HEK293 (cell line): ENCODE data around the gene SMC1B.
A peak's percentile ranks its signal among the peaks of the same experiment; 100 is the strongest.

Source experiments
- GLI4 ChIP-seq: fragments of 450-650 bp; formaldehyde crosslinking; IDR thresholded peaks from 2 replicates; pipeline ENCODE4 v1.5.1; 2016; ENCODE audit warnings: missing biosample characterization, missing genetic modification characterization
- HOXD13 ChIP-seq: sonication (generic); formaldehyde crosslinking; IDR thresholded peaks from 2 replicates; pipeline ENCODE4 v1.8.0; 2022; ENCODE audit warnings: missing genetic modification reagents, borderline replicate concordance
- KLF16 ChIP-seq: fragments of 450-650 bp; formaldehyde crosslinking; IDR thresholded peaks from 2 replicates; pipeline ENCODE4 v1.5.1; 2017; ENCODE audit warnings: missing biosample characterization, missing genetic modification characterization
- MZF1 ChIP-seq: fragments of 450-650 bp; formaldehyde crosslinking; IDR thresholded peaks from 2 replicates; pipeline ENCODE4 v1.5.1; 2017; ENCODE audit warnings: missing biosample characterization, missing genetic modification characterization, borderline replicate concordance
- OSR2 ChIP-seq: fragments of 450-650 bp; formaldehyde crosslinking; IDR thresholded peaks from 2 replicates; pipeline ENCODE4 v1.5.1; 2016; ENCODE audit warnings: missing biosample characterization, missing genetic modification characterization
- SALL2 ChIP-seq: fragments of 450-650 bp; formaldehyde crosslinking; IDR thresholded peaks from 2 replicates; pipeline ENCODE4 v1.5.0; 2017; ENCODE audit warnings: missing biosample characterization, mild to moderate bottlenecking, missing genetic modification characterization, borderline replicate concordance
- SP3 ChIP-seq: fragments of 450-650 bp; formaldehyde crosslinking; IDR thresholded peaks from 2 replicates; pipeline ENCODE4 v1.5.1; 2016; ENCODE audit warnings: missing biosample characterization, missing genetic modification characterization
- TRIM28 ChIP-seq: IDR thresholded peaks from 2 replicates; pipeline ENCODE4 v1.6.1; 2011; ENCODE audit warnings: low read length, control low read depth, borderline replicate concordance
- ZBTB20 ChIP-seq: fragments of 450-650 bp; formaldehyde crosslinking; IDR thresholded peaks from 2 replicates; pipeline ENCODE4 v1.5.1; 2016; ENCODE audit warnings: missing biosample characterization, missing genetic modification characterization
- ZBTB7A ChIP-seq: fragments of 450-650 bp; formaldehyde crosslinking; IDR thresholded peaks from 2 replicates; pipeline ENCODE4 v1.5.1; 2016; ENCODE audit warnings: low read depth, missing biosample characterization, missing genetic modification characterization
- ZBTB8A ChIP-seq: fragments of 450-650 bp; formaldehyde crosslinking; IDR thresholded peaks from 2 replicates; pipeline ENCODE4 v1.5.1; 2016; ENCODE audit warnings: missing biosample characterization, missing genetic modification characterization
- ZEB2 ChIP-seq: fragments of 450-650 bp; formaldehyde crosslinking; IDR thresholded peaks from 2 replicates; pipeline ENCODE4 v1.5.1; 2016; ENCODE audit warnings: missing biosample characterization, missing genetic modification characterization
- ZNF10 ChIP-seq: fragments of 450-650 bp; formaldehyde crosslinking; IDR thresholded peaks from 2 replicates; pipeline ENCODE4 v1.5.1; 2017; ENCODE audit warnings: missing biosample characterization, missing genetic modification characterization
- ZNF175 ChIP-seq: fragments of 450-650 bp; formaldehyde crosslinking; IDR thresholded peaks from 2 replicates; pipeline ENCODE4 v1.5.1; 2016; ENCODE audit warnings: missing biosample characterization, missing genetic modification characterization
- ZNF350 ChIP-seq: fragments of 450-650 bp; formaldehyde crosslinking; IDR thresholded peaks from 2 replicates; pipeline ENCODE4 v1.5.0; 2017; ENCODE audit warnings: missing biosample characterization, mild to moderate bottlenecking, missing genetic modification characterization
- ZNF366 ChIP-seq: fragments of 450-650 bp; formaldehyde crosslinking; conservative IDR thresholded peaks from 2 replicates; pipeline ENCODE4 v1.5.1; 2016; ENCODE audit warnings: missing biosample characterization, missing genetic modification characterization
- ZNF37A ChIP-seq: fragments of 450-650 bp; IDR thresholded peaks from 2 replicates; pipeline ENCODE4 v1.5.1; 2018; ENCODE audit warnings: missing biosample characterization, missing genetic modification characterization
- ZNF391 ChIP-seq: fragments of 450-650 bp; formaldehyde crosslinking; IDR thresholded peaks from 2 replicates; pipeline ENCODE4 v1.5.1; 2016; ENCODE audit warnings: low read depth, missing biosample characterization, missing genetic modification characterization, borderline replicate concordance
- ZNF426 ChIP-seq: fragments of 450-650 bp; formaldehyde crosslinking; IDR thresholded peaks from 2 replicates; pipeline ENCODE4 v1.5.1; 2017; ENCODE audit warnings: missing biosample characterization, missing genetic modification characterization, mild to moderate bottlenecking, inconsistent platforms, moderate library complexity
- ZNF548 ChIP-seq: fragments of 450-650 bp; formaldehyde crosslinking; IDR thresholded peaks from 2 replicates; pipeline ENCODE4 v1.5.1; 2016; ENCODE audit warnings: missing biosample characterization, missing genetic modification characterization
- ZNF585B ChIP-seq: fragments of 450-650 bp; formaldehyde crosslinking; IDR thresholded peaks from 2 replicates; pipeline ENCODE4 v1.5.1; 2016; ENCODE audit warnings: missing biosample characterization, missing genetic modification characterization
- ZNF621 ChIP-seq: fragments of 450-650 bp; formaldehyde crosslinking; IDR thresholded peaks from 2 replicates; pipeline ENCODE4 v1.5.1; 2017; ENCODE audit warnings: missing biosample characterization, missing genetic modification characterization
- ZNF624 ChIP-seq: fragments of 450-650 bp; formaldehyde crosslinking; IDR thresholded peaks from 2 replicates; pipeline ENCODE4 v1.5.1; 2017; ENCODE audit warnings: missing biosample characterization, missing genetic modification characterization
- ZNF791 ChIP-seq: fragments of 450-650 bp; formaldehyde crosslinking; IDR thresholded peaks from 2 replicates; pipeline ENCODE4 v1.5.1; 2016; ENCODE audit warnings: missing biosample characterization, missing genetic modification characterization
- ZNF830 ChIP-seq: fragments of 450-650 bp; IDR thresholded peaks from 2 replicates; pipeline ENCODE4 v1.5.0; 2018; ENCODE audit warnings: missing biosample characterization, missing genetic modification characterization, low read depth, mild to moderate bottlenecking, moderate library complexity
- TF ChIP-seq, protein P1 (sequence below): fragments of 450-650 bp; formaldehyde crosslinking; IDR thresholded peaks from 2 replicates; pipeline ENCODE4 v1.5.1; 2016; ENCODE audit warnings: missing biosample characterization, missing genetic modification characterization
- TF ChIP-seq, protein P2 (sequence below): fragments of 450-650 bp; formaldehyde crosslinking; IDR thresholded peaks from 2 replicates; pipeline ENCODE4 v1.5.1; 2016; ENCODE audit warnings: missing biosample characterization, missing genetic modification characterization
- TF ChIP-seq, protein P3 (sequence below): fragments of 450-650 bp; formaldehyde crosslinking; IDR thresholded peaks from 2 replicates; pipeline ENCODE4 v1.5.1; 2016; ENCODE audit warnings: missing biosample characterization, missing genetic modification characterization
- TF ChIP-seq, protein P4 (sequence below): fragments of 450-650 bp; formaldehyde crosslinking; IDR thresholded peaks from 2 replicates; pipeline ENCODE4; 2016; ENCODE audit warnings: missing biosample characterization, missing genetic modification characterization
- TF ChIP-seq, protein P5 (sequence below): sonication (generic); formaldehyde crosslinking; IDR thresholded peaks from 2 replicates; pipeline ENCODE4 v1.8.1; 2022; ENCODE audit warnings: mild to moderate bottlenecking, moderate library complexity, missing genetic modification reagents
- TF ChIP-seq, protein P6 (sequence below): fragments of 450-650 bp; formaldehyde crosslinking; IDR thresholded peaks from 2 replicates; pipeline ENCODE4 v1.5.1; 2016; ENCODE audit warnings: missing biosample characterization, missing genetic modification characterization

SMC1B gene

DNA sequence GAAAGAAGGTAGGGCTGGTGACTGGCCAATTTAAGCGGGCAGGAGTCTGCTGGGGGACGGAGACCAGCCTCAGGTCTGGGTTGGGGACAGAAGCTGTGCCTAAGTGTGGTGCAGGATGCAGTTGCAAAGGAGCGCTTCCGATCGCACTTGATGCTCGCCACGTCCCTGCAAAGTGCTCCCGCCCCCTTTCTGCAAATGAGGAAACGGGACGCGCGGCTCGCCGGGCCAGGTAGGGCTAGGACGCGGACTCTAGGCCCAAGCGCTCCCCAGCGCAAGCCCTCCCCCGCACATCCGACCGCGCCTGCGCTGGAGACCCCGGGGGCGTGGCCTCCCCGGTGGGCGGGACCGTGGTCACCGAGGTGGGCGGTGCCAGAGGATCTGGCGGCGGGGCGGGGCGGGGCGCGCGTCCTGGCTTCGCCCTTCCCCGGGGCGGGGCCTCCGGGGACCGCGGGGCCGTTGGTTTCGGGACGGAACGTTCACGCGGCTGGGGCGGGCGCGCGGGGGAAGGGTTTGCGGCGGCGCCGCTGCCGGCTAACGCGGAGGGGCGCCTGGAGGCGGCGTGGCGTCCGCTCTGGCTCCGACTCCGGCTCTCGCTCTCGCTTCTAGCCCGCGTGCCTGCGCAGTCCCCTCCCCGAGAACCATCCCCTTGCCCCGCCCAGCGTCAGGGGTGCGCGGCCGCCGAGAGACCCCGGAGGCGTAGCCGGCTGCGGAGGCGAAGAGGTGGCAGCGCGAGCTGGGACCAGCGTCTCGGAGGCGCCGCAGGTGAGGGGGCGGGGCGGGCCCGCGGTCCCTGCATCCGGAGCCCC lies 103.8 kb downstream of the SMC1B start, which contains the start of gene FAM118A (continued):
- TF ChIP-seq, protein P1, sequence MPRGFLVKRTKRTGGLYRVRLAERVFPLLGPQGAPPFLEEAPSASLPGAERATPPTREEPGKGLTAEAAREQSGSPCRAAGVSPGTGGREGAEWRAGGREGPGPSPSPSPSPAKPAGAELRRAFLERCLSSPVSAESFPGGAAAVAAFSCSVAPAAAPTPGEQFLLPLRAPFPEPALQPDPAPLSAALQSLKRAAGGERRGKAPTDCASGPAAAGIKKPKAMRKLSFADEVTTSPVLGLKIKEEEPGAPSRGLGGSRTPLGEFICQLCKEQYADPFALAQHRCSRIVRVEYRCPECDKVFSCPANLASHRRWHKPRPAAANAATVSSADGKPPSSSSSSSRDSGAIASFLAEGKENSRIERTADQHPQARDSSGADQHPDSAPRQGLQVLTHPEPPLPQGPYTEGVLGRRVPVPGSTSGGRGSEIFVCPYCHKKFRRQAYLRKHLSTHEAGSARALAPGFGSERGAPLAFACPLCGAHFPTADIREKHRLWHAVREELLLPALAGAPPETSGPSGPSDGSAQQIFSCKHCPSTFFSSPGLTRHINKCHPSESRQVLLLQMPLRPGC (tag by site-specific recombination) = peak; percentile 34; the same call in 1 of the 2 replicates
- TF ChIP-seq TRIM28 = peak; percentile 58; the same call in 1 of the 2 replicates
- peak; percentile 17; the same call in 1 of the 2 replicates for TF ChIP-seq ZNF585B (tag by site-specific recombination)
- TF ChIP-seq ZNF548 (tag by site-specific recombination) = no peak; the same call in 1 of the 2 replicates
- TF ChIP-seq ZNF37A (tag by site-specific recombination) = 0 out of 2 replicates have a peak, but pooled peaks have one; percentile 10
- TF ChIP-seq, protein P2, sequence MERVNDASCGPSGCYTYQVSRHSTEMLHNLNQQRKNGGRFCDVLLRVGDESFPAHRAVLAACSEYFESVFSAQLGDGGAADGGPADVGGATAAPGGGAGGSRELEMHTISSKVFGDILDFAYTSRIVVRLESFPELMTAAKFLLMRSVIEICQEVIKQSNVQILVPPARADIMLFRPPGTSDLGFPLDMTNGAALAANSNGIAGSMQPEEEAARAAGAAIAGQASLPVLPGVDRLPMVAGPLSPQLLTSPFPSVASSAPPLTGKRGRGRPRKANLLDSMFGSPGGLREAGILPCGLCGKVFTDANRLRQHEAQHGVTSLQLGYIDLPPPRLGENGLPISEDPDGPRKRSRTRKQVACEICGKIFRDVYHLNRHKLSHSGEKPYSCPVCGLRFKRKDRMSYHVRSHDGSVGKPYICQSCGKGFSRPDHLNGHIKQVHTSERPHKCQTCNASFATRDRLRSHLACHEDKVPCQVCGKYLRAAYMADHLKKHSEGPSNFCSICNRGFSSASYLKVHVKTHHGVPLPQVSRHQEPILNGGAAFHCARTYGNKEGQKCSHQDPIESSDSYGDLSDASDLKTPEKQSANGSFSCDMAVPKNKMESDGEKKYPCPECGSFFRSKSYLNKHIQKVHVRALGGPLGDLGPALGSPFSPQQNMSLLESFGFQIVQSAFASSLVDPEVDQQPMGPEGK (tag by site-specific recombination) = peak; percentile 82
- TF ChIP-seq ZNF426 = no peak
- no peak for TF ChIP-seq ZNF791
- TF ChIP-seq SP3 (tag by site-specific recombination) = peak; percentile 85
- no peak for TF ChIP-seq ZNF830 (tag by site-specific recombination)
- TF ChIP-seq ZBTB8A (tag by site-specific recombination) = peak; percentile 34; the same call in 1 of the 2 replicates
- no peak for TF ChIP-seq ZNF10 (tag by site-specific recombination)
- peak; percentile 35; the same call in 1 of the 2 replicates for TF ChIP-seq OSR2
- TF ChIP-seq ZNF624 (tag by site-specific recombination) = no peak
- TF ChIP-seq SALL2 = no peak
- no peak for TF ChIP-seq HOXD13 (CRISPR knock-in tag)
- TF ChIP-seq ZNF391 = peak; percentile 26; the same call in 1 of the 2 replicates
- TF ChIP-seq ZBTB7A (tag by site-specific recombination) = peak; percentile 38; the same call in 1 of the 2 replicates
- peak; percentile 69; the same call in 1 of the 2 replicates for TF ChIP-seq KLF16 (tag by site-specific recombination)
- TF ChIP-seq ZNF366 (tag by site-specific recombination) = no peak
- TF ChIP-seq, protein P3, sequence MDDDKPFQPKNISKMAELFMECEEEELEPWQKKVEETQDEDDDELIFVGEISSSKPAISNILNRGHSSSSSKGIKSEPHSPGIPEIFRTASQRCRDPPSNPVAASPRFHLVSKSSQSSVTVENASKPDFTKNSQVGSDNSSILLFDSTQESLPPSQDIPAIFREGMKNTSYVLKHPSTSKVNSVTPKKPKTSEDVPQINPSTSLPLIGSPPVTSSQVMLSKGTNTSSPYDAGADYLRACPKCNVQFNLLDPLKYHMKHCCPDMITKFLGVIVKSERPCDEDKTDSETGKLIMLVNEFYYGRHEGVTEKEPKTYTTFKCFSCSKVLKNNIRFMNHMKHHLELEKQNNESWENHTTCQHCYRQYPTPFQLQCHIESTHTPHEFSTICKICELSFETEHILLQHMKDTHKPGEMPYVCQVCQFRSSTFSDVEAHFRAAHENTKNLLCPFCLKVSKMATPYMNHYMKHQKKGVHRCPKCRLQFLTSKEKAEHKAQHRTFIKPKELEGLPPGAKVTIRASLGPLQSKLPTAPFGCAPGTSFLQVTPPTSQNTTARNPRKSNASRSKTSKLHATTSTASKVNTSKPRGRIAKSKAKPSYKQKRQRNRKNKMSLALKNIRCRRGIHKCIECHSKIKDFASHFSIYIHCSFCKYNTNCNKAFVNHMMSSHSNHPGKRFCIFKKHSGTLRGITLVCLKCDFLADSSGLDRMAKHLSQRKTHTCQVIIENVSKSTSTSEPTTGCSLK (tag by site-specific recombination) = no peak
- 0 out of 2 replicates have a peak, but pooled peaks have one; percentile 39 for TF ChIP-seq GLI4 (tag by site-specific recombination)
- peak; percentile 52; the same call in 1 of the 2 replicates for TF ChIP-seq ZEB2
- no peak for TF ChIP-seq ZNF621 (tag by site-specific recombination)
- peak; percentile 52; the same call in 1 of the 2 replicates for TF ChIP-seq ZBTB20 (tag by site-specific recombination)
- TF ChIP-seq, protein P4, sequence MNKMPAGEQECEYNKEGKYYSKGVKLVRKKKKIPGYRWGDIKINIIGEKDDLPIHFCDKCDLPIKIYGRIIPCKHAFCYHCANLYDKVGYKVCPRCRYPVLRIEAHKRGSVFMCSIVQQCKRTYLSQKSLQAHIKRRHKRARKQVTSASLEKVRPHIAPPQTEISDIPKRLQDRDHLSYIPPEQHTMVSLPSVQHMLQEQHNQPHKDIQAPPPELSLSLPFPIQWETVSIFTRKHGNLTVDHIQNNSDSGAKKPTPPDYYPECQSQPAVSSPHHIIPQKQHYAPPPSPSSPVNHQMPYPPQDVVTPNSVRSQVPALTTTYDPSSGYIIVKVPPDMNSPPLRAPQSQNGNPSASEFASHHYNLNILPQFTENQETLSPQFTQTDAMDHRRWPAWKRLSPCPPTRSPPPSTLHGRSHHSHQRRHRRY (tag by site-specific recombination) = no peak
- TF ChIP-seq ZNF175 (tag by site-specific recombination) = no peak
- TF ChIP-seq, protein P5, sequence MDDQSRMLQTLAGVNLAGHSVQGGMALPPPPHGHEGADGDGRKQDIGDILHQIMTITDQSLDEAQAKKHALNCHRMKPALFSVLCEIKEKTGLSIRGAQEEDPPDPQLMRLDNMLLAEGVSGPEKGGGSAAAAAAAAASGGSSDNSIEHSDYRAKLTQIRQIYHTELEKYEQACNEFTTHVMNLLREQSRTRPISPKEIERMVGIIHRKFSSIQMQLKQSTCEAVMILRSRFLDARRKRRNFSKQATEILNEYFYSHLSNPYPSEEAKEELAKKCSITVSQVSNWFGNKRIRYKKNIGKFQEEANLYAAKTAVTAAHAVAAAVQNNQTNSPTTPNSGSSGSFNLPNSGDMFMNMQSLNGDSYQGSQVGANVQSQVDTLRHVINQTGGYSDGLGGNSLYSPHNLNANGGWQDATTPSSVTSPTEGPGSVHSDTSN (CRISPR knock-in tag) = peak; percentile 82; the same call in 1 of the 2 replicates
- TF ChIP-seq ZNF350 (tag by site-specific recombination) = no peak
- TF ChIP-seq, protein P6, sequence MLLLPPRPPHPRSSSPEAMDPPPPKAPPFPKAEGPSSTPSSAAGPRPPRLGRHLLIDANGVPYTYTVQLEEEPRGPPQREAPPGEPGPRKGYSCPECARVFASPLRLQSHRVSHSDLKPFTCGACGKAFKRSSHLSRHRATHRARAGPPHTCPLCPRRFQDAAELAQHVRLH = peak; percentile 63
- no peak for TF ChIP-seq MZF1
